GM10847 (cell line): ENCODE measurements around the gene HDAC7.

Experiments used
- POLR2A ChIP-seq: IDR thresholded peaks from 2 replicates; pipeline ENCODE4 v1.6.1; 2011; ENCODE audit not compliant: insufficient read length; ENCODE audit errors: extremely low read depth

The HDAC7 gene

GRCh38 chr12:47775100-47775911 lies 44.4 kb downstream of the HDAC7 start:
- TF ChIP-seq POLR2A: no peak

GRCh38 chr12:47774663-47775062 lies 45.0 kb downstream of the HDAC7 start:
- no peak for TF ChIP-seq POLR2A

GRCh38 chr12:47773858-47774580 lies 45.7 kb downstream of the HDAC7 start:
- no peak for TF ChIP-seq POLR2A

- peak; percentile 26 for TF ChIP-seq POLR2A
These were observed 46.4 kb downstream of the HDAC7 start, which contains the start of gene SLC48A1 for GRCh38 chr12:47773062-47773857. Gene SLC48A1, plus strand, starts transcription at chr12:47773238. Its CDS starts 67 bp downstream, at chr12:47773305.

GRCh38 chr12:47772738-47773061 lies 47.0 kb downstream of the HDAC7 start:
- TF ChIP-seq POLR2A: no peak

- TF ChIP-seq POLR2A: no peak
These were observed 47.5 kb downstream of the HDAC7 start for GRCh38 chr12:47772094-47772660.

- no peak for TF ChIP-seq POLR2A
These were observed 48.4 kb downstream of the HDAC7 start for GRCh38 chr12:47771304-47771703.

GRCh38 chr12:47770086-47770726 lies 49.5 kb downstream of the HDAC7 start:
- no peak for TF ChIP-seq POLR2A

- TF ChIP-seq POLR2A: no peak
These were observed 50.2 kb downstream of the HDAC7 start for GRCh38 chr12:47769234-47770085.

GRCh38 chr12:47768323-47768811 lies 51.3 kb downstream of the HDAC7 start:
- TF ChIP-seq POLR2A: no peak

GRCh38 chr12:47767216-47767724 lies 52.4 kb downstream of the HDAC7 start:
- TF ChIP-seq POLR2A: no peak

GRCh38 chr12:47766502-47767215 lies 53.0 kb downstream of the HDAC7 start:
- no peak for TF ChIP-seq POLR2A

- TF ChIP-seq POLR2A: no peak
These were observed 56.0 kb downstream of the HDAC7 start for GRCh38 chr12:47763481-47764346.
